ENCODE results near the gene UQCRHL.

The UQCRHL gene

GRCh38 chr1:15796086-15796462, 11.4 kb downstream of the UQCRHL start:
- no peak for DNase-seq

- DNase-seq, result no peak
Measured at GRCh38 chr1:15788624-15789301, 18.7 kb downstream of the UQCRHL start.

GRCh38 chr1:15786581-15786980, 20.9 kb downstream of the UQCRHL start:
- no peak for DNase-seq

GRCh38 chr1:15785683-15786082, 21.8 kb downstream of the UQCRHL start:
- no peak for DNase-seq

- DNase-seq, result no peak
Measured at GRCh38 chr1:15777909-15778707, 29.3 kb downstream of the UQCRHL start.

- DNase-seq, result no peak
Measured at GRCh38 chr1:15775706-15776105, 31.7 kb downstream of the UQCRHL start.

GRCh38 chr1:15771836-15772515, 35.5 kb downstream of the UQCRHL start:
- no peak for DNase-seq

GRCh38 chr1:15770313-15770962, 37.0 kb downstream of the UQCRHL start:
- DNase-seq, result no peak

GRCh38 chr1:15768388-15768787, 39.1 kb downstream of the UQCRHL start:
- no peak for DNase-seq

- DNase-seq, result no peak
Measured at GRCh38 chr1:15767941-15768340, 39.5 kb downstream of the UQCRHL start.

GRCh38 chr1:15765495-15766194, 41.8 kb downstream of the UQCRHL start:
- no peak for DNase-seq

- DNase-seq, result no peak
Measured at GRCh38 chr1:15764890-15765289, 42.6 kb downstream of the UQCRHL start.

GRCh38 chr1:15764269-15764764, 43.1 kb downstream of the UQCRHL start:
- no peak for DNase-seq

- no peak for DNase-seq
Measured at GRCh38 chr1:15762546-15762945, 44.9 kb downstream of the UQCRHL start.

- DNase-seq, result no peak
Measured at GRCh38 chr1:15761366-15762128, 45.9 kb downstream of the UQCRHL start.

- DNase-seq, result no peak
Measured at GRCh38 chr1:15760520-15761211, 46.8 kb downstream of the UQCRHL start.

- no peak for DNase-seq
Measured at GRCh38 chr1:15758953-15759661, 48.3 kb downstream of the UQCRHL start.

GRCh38 chr1:15758343-15758931, 49.0 kb downstream of the UQCRHL start, which contains the start of gene FBLIM1:
FBLIM1 (plus strand) TSS chr1:15758795; CDS start chr1:15764984, 6,189 bp downstream.
- DNase-seq, result no peak

GRCh38 chr1:15757575-15758342, 49.7 kb downstream of the UQCRHL start:
- no peak for DNase-seq

All from NCI-H748 treated with DMSO at 0.1 percent for 48 hours (cell line).